ENCODE results near the gene IMMP2L. TPM values are rescaled to one million over a fixed set of nuclear protein-coding genes. Genes with fewer than 3 reads are reported as not detected.

IMMP2L gene
- total and polyA plus RNA-seq, 2 of the 13 experiments (the other 11 are each of a cell fraction or from before 2014, with no cell fraction given), result 7.8 to 16.9 TPM

DNA sequence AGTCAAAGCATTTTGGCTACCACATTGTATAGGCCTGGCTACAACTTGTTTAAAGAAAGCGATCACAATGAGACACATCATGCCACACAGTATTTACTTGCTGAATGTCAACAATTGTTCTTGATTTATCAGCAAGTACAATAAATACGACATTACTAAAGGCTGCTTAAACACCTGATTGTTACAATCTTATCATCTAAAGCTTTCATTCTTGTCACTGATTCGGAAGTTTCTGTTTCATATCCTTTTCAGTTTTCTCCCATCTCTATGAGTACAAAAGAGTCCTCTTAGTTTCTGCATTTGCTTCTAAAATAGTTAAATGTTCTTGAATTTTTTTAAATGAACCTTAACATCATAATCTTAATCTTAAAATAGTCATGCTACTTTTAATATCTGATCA lies 599.5 kb downstream of the IMMP2L start:
- no peak overlapping the region for H2AFZ ChIP-seq (ENCODE audit: low read length)
- in situ Hi-C loops (cut with HindIII; ENCODE audit: extremely low pct_ligation_motif_present, low pct_unique_long_range_greater_than_20kb), result no loop called here
- no peak for ATAC-seq
- no peaks in the 10 kb centered on the region for H3K4me1 ChIP-seq (ENCODE audit: insufficient read depth, low read length)
- H3K27ac ChIP-seq (ENCODE audit: extremely low read length, insufficient read depth, low read length), result no peak overlapping the region
- no peak for FAIRE-seq
- DNase-seq (ENCODE audit: low spot score), result no peak
- 78% methylated on average over 3 of the region's 3 CpGs for WGBS (ENCODE audit: low lambda C conversion rate)
- H4K20me1 ChIP-seq (ENCODE audit: insufficient read depth, low read length), result no peaks in the 10 kb centered on the region
- no peak overlapping the region for H3K4me3 ChIP-seq (replicated peaks in 1 of 3; ENCODE audit: insufficient read depth in 1 of 3, low read depth in 2 of 3, low read length in 3 of 3)
- ChIA-PET CTCF (ENCODE audit: low intra/inter-chr PET ratio, low total read pairs) (no interaction called here), POLR2A (no interaction called here)
- TF ChIP-seq ZBTB8A (CRISPR knock-in tag; IDR thresholded peaks at IDR 0.05; ENCODE audit: borderline replicate concordance, low read depth) (no peak), GPN1 (CRISPR knock-in tag; IDR thresholded peaks at IDR 0.05; ENCODE audit: borderline replicate concordance) (no peak), FIP1L1 (IDR thresholded peaks at IDR 0.05; ENCODE audit: borderline replicate concordance, insufficient read depth, low read depth, low read length) (no peak), SPEN (CRISPR knock-in tag; IDR thresholded peaks at IDR 0.05; ENCODE audit: low read depth) (no peak), SNAI1 (CRISPR knock-in tag; IDR thresholded peaks at IDR 0.05; ENCODE audit: borderline replicate concordance) (no peak), ZSCAN9 (CRISPR knock-in tag; IDR thresholded peaks at IDR 0.05; ENCODE audit: borderline replicate concordance) (no peak), PHF21A (CRISPR knock-in tag; IDR thresholded peaks at IDR 0.05) (no peak), FOXC1 (CRISPR knock-in tag; IDR thresholded peaks at IDR 0.05; ENCODE audit: borderline replicate concordance) (no peak), GATAD1 (CRISPR knock-in tag; IDR thresholded peaks at IDR 0.05) (no peak), KDM4B (CRISPR knock-in tag; IDR thresholded peaks at IDR 0.05) (no peak), TCF7L2 (IDR thresholded peaks at IDR 0.05; ENCODE audit: low read depth, low read length) (no peak)
- TF ChIP-seq, protein P1, sequence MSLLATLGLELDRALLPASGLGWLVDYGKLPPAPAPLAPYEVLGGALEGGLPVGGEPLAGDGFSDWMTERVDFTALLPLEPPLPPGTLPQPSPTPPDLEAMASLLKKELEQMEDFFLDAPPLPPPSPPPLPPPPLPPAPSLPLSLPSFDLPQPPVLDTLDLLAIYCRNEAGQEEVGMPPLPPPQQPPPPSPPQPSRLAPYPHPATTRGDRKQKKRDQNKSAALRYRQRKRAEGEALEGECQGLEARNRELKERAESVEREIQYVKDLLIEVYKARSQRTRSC (CRISPR knock-in tag; IDR thresholded peaks at IDR 0.05; ENCODE audit: low read depth), result no peak
- TF ChIP-seq, protein P2, sequence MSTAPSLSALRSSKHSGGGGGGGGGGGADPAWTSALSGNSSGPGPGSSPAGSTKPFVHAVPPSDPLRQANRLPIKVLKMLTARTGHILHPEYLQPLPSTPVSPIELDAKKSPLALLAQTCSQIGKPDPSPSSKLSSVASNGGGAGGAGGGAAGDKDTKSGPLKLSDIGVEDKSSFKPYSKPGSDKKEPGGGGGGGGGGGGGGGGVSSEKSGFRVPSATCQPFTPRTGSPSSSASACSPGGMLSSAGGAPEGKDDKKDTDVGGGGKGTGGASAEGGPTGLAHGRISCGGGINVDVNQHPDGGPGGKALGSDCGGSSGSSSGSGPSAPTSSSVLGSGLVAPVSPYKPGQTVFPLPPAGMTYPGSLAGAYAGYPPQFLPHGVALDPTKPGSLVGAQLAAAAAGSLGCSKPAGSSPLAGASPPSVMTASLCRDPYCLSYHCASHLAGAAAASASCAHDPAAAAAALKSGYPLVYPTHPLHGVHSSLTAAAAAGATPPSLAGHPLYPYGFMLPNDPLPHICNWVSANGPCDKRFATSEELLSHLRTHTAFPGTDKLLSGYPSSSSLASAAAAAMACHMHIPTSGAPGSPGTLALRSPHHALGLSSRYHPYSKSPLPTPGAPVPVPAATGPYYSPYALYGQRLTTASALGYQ (CRISPR knock-in tag; IDR thresholded peaks at IDR 0.05), result no peak
- TF ChIP-seq, protein P3, sequence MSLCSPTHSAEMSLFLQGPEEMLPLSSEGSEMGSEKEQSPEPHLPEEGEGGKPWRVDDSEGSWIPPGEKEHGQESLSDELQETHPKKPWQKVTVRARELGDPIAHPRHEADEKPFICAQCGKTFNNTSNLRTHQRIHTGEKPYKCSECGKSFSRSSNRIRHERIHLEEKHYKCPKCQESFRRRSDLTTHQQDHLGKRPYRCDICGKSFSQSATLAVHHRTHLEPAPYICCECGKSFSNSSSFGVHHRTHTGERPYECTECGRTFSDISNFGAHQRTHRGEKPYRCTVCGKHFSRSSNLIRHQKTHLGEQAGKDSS (CRISPR knock-in tag; IDR thresholded peaks at IDR 0.05; ENCODE audit: borderline replicate concordance, low read depth), result no peak
- TF ChIP-seq, protein P4, sequence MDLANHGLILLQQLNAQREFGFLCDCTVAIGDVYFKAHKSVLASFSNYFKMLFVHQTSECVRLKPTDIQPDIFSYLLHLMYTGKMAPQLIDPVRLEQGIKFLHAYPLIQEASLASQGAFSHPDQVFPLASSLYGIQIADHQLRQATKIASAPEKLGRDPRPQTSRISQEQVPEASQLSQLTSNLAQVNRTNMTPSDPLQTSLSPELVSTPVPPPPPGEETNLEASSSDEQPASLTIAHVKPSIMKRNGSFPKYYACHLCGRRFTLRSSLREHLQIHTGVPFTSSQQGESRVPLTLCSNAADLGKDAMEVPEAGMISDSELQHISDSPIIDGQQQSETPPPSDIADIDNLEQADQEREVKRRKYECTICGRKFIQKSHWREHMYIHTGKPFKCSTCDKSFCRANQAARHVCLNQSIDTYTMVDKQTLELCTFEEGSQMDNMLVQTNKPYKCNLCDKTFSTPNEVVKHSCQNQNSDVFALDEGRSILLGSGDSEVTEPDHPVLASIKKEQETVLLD (CRISPR knock-in tag; IDR thresholded peaks at IDR 0.05; ENCODE audit: low read depth), result no peak
- no peak overlapping the region for H3K9ac ChIP-seq (ENCODE audit: insufficient read depth, low read depth, low read length)
- H3K27me3 ChIP-seq (ENCODE audit: control insufficient read depth in 1 of 2, insufficient read depth in 2 of 2, low read length in 2 of 2), result no peaks in the 10 kb centered on the region
- no peak overlapping the region for H3K4me2 ChIP-seq (ENCODE audit: low read depth, low read length)
- intact Hi-C loops (cut with micrococcal nuclease; ENCODE audit: unreplicated experiment), result no loop called here
- no peaks in the 10 kb centered on the region for H3K36me3 ChIP-seq (replicated peaks in 1 of 2; ENCODE audit: control insufficient read depth in 1 of 2, insufficient read depth in 2 of 2, low read length in 2 of 2)
- no peaks in the 10 kb centered on the region for H3K9me3 ChIP-seq (ENCODE audit: low read length)
- no TSS peak for BruUV-seq (replicated peaks)
- H3K79me2 ChIP-seq (ENCODE audit: insufficient read depth, low read length), result no peaks in the 10 kb centered on the region

Data from HepG2 (cell line).